HG02938 (cell line): ENCODE measurements around the gene WARS2.
"Not testable (repeated sequence)": the region's sequence is repeated elsewhere in the genome, so short reads cannot be mapped to it uniquely, and the experiment has no call there.

Experiments used
- ATAC-seq: cut with Tn5 transposase; IDR thresholded peaks from one replicate; pipeline ENCODE4 v1.9.1; 2021; ENCODE audit warnings: mild to moderate bottlenecking, moderate library complexity; ENCODE audit not compliant: unreplicated experiment

WARS2 gene

GRCh38 chr1:119140177-119141019, at the start of gene WARS2:
Gene WARS2 (minus strand): TSS chr1:119140653. CDS start chr1:119140644, 9 bp downstream.
- ATAC-seq, result peak; percentile 93

GRCh38 chr1:119188926-119189325, 48.5 kb upstream of the WARS2 start:
- ATAC-seq, result no peak

- ATAC-seq, result no peak
Observed at GRCh38 chr1:119187416-119187815, 47.0 kb upstream of the WARS2 start.

- no peak for ATAC-seq
Observed at GRCh38 chr1:119186471-119186870, 46.0 kb upstream of the WARS2 start.

- ATAC-seq, result no peak
Observed at GRCh38 chr1:119184972-119185371, 44.5 kb upstream of the WARS2 start.

GRCh38 chr1:119181218-119181617, 40.8 kb upstream of the WARS2 start:
- no peak for ATAC-seq

- ATAC-seq, result no peak
Observed at GRCh38 chr1:119179051-119179450, 38.6 kb upstream of the WARS2 start.

GRCh38 chr1:119172927-119173326, 32.5 kb upstream of the WARS2 start:
- not testable (repeated sequence) for ATAC-seq

GRCh38 chr1:119171381-119172010, 31.0 kb upstream of the WARS2 start:
- not testable (repeated sequence) for ATAC-seq

GRCh38 chr1:119163396-119163795, 22.9 kb upstream of the WARS2 start:
- no peak for ATAC-seq

- no peak for ATAC-seq
Observed at GRCh38 chr1:119160866-119161265, 20.4 kb upstream of the WARS2 start.

GRCh38 chr1:119160409-119160808, 20.0 kb upstream of the WARS2 start:
- ATAC-seq, result no peak

GRCh38 chr1:119159966-119160365, 19.5 kb upstream of the WARS2 start:
- ATAC-seq, result no peak

GRCh38 chr1:119159111-119159510, 18.7 kb upstream of the WARS2 start:
- no peak for ATAC-seq

GRCh38 chr1:119156761-119157160, 16.3 kb upstream of the WARS2 start:
- not testable (repeated sequence) for ATAC-seq

- not testable (repeated sequence) for ATAC-seq
Observed at GRCh38 chr1:119155069-119155468, 14.6 kb upstream of the WARS2 start.

- ATAC-seq, result no peak
Observed at GRCh38 chr1:119150150-119150549, 9.7 kb upstream of the WARS2 start.

- ATAC-seq, result no peak
Observed at GRCh38 chr1:119147661-119148090, 7.2 kb upstream of the WARS2 start.

GRCh38 chr1:119146466-119146865, 6.0 kb upstream of the WARS2 start:
- ATAC-seq, result no peak

- ATAC-seq, result no peak
Observed at GRCh38 chr1:119144813-119145212, 4.4 kb upstream of the WARS2 start.

GRCh38 chr1:119143706-119144105, 3.3 kb upstream of the WARS2 start:
- no peak for ATAC-seq

GRCh38 chr1:119141660-119142059, 1.2 kb upstream of the WARS2 start:
- ATAC-seq, result no peak
